H9 (cell line): Measurements from ENCODE around the gene RFX1. TPM values are rescaled to one million over a fixed set of nuclear protein-coding genes. Genes with fewer than 3 reads are reported as not detected.

ENCODE experiments used
- DNase-seq: peaks from one replicate; pipeline ENCODE4 v3.0.0-alpha.2; 2017
- H2AFZ ChIP-seq: one replicate; pipeline ENCODE4 v1.6.1; 2013; ENCODE audit warnings: mild to moderate bottlenecking, low read length, control low read depth, moderate library complexity
- H2AK5ac ChIP-seq: 2 replicates; pipeline ENCODE4 v1.6.1; 2013; ENCODE audit warnings: low read length, control low read depth, mixed read lengths; ENCODE audit not compliant: insufficient read length
- H2BK120ac ChIP-seq: one replicate; pipeline ENCODE4 v1.6.1; 2013; ENCODE audit warnings: low read depth, mild to moderate bottlenecking, low read length, control low read depth, inconsistent platforms; ENCODE audit not compliant: poor library complexity, severe bottlenecking
- H2BK12ac ChIP-seq: 2 replicates; pipeline ENCODE4 v1.6.1; 2013; ENCODE audit warnings: low read length, control low read depth, mixed read lengths, low read depth; ENCODE audit not compliant: insufficient read length
- H2BK15ac ChIP-seq: 2 replicates; pipeline ENCODE4 v1.6.1; 2013; ENCODE audit warnings: low read depth, low read length, control low read depth
- H2BK20ac ChIP-seq: one replicate; pipeline ENCODE4 v1.6.1; 2013; ENCODE audit warnings: low read depth, mild to moderate bottlenecking, low read length, control low read depth, inconsistent platforms; ENCODE audit not compliant: poor library complexity, severe bottlenecking
- H2BK5ac ChIP-seq: 2 replicates; pipeline ENCODE4 v1.6.1; 2013; ENCODE audit warnings: low read length, control low read depth, mixed read lengths; ENCODE audit not compliant: insufficient read length
- H3K14ac ChIP-seq: 2 replicates; pipeline ENCODE4 v1.6.1; 2013; ENCODE audit warnings: low read length, control low read depth; ENCODE audit not compliant: insufficient read depth
- H3K18ac ChIP-seq: 2 replicates; pipeline ENCODE4 v1.6.1; 2013; ENCODE audit warnings: low read depth, mild to moderate bottlenecking, mixed read lengths, low read length, control low read depth; ENCODE audit not compliant: insufficient read length
- H3K23ac ChIP-seq: 2 replicates; pipeline ENCODE4 v1.6.1; 2013; ENCODE audit warnings: low read length, control low read depth, mixed read lengths, low read depth; ENCODE audit not compliant: insufficient read length
- H3K23me2 ChIP-seq: 2 replicates; pipeline ENCODE4 v1.6.1; 2013; ENCODE audit warnings: low read depth, mild to moderate bottlenecking, mixed read lengths, low read length, control low read depth; ENCODE audit not compliant: insufficient read length, poor library complexity, severe bottlenecking
- H3K27ac ChIP-seq: 2 replicates; pipeline ENCODE4 v1.5.1; 2013; ENCODE audit warnings: low read length, control low read depth, mixed read lengths, low read depth; ENCODE audit not compliant: insufficient read length
- H3K27me3 ChIP-seq: 2 replicates; pipeline ENCODE4 v1.6.1; 2013; ENCODE audit warnings: low read length, control low read depth, inconsistent platforms; ENCODE audit not compliant: insufficient read depth
- H3K4ac ChIP-seq: 2 replicates; pipeline ENCODE4 v1.6.1; 2013; ENCODE audit warnings: low read depth, mild to moderate bottlenecking, control low read depth, inconsistent platforms, low read length, moderate library complexity
- H3K4me1 ChIP-seq: 2 replicates; pipeline ENCODE4 v1.6.1; 2013; ENCODE audit warnings: low read length, control low read depth, inconsistent platforms; ENCODE audit not compliant: insufficient read depth
- H3K4me2 ChIP-seq: 2 replicates; pipeline ENCODE4 v1.6.1; 2013; ENCODE audit warnings: low read length, control low read depth, mixed read lengths; ENCODE audit not compliant: insufficient read length, insufficient read depth
- H3K56ac ChIP-seq: 2 replicates; pipeline ENCODE4 v1.6.1; 2013; ENCODE audit warnings: low read depth, mild to moderate bottlenecking, mixed read lengths, low read length, control low read depth; ENCODE audit not compliant: insufficient read length
- H3K79me1 ChIP-seq: 2 replicates; pipeline ENCODE4 v1.6.1; 2013; ENCODE audit warnings: low read depth, mild to moderate bottlenecking, moderate library complexity, low read length, control low read depth, inconsistent platforms; ENCODE audit not compliant: insufficient read depth, poor library complexity, severe bottlenecking
- H3K79me2 ChIP-seq: 2 replicates; pipeline ENCODE4 v1.6.1; 2013; ENCODE audit warnings: low read length, control low read depth, inconsistent platforms; ENCODE audit not compliant: insufficient read depth
- H3K9ac ChIP-seq: 2 replicates; pipeline ENCODE4 v1.6.1; 2013; ENCODE audit warnings: low read length, control low read depth, mixed read lengths; ENCODE audit not compliant: insufficient read length; ENCODE audit errors: extremely low read depth
- H3K9me3 ChIP-seq: one replicate; pipeline ENCODE4 v1.6.1; 2013; ENCODE audit warnings: low read depth, low read length, inconsistent platforms; ENCODE audit not compliant: control insufficient read depth
- H3T11ph ChIP-seq: one replicate; pipeline ENCODE4 v1.6.1; 2013; ENCODE audit warnings: mild to moderate bottlenecking, low read length, control low read depth, inconsistent platforms
- H4K20me1 ChIP-seq: one replicate; pipeline ENCODE4 v1.6.1; 2013; ENCODE audit not compliant: control insufficient read depth, insufficient read length, insufficient read depth
- H4K5ac ChIP-seq: 2 replicates; pipeline ENCODE4 v1.6.1; 2013; ENCODE audit warnings: low read depth, mild to moderate bottlenecking, mixed read lengths, low read length, control low read depth; ENCODE audit not compliant: insufficient read length
- H4K8ac ChIP-seq: replicated peaks from 2 replicates; pipeline ENCODE4 v1.6.1; 2013; ENCODE audit warnings: low read length, control low read depth, mixed read lengths, low read depth; ENCODE audit not compliant: insufficient read length
- H4K91ac ChIP-seq: 2 replicates; pipeline ENCODE4 v1.6.1; 2013; ENCODE audit warnings: low read depth, mild to moderate bottlenecking, moderate library complexity, mixed read lengths, low read length, control low read depth; ENCODE audit not compliant: insufficient read length
- H3K27ac Mint-ChIP-seq, 3 experiments: 2 replicates in 2 of 3; 3 replicates in 1 of 3; pipeline ENCODE4 v1.8.0; 2020 to 2021; ENCODE audit warnings: mixed read lengths in 3 of 3, mild to moderate bottlenecking in 1 of 3, moderate library complexity in 1 of 3
- H3K27me3 Mint-ChIP-seq: 2 replicates; pipeline ENCODE4 v1.8.0; 2021; ENCODE audit warnings: low read depth, mild to moderate bottlenecking, moderate library complexity, mixed read lengths
- H3K36me3 Mint-ChIP-seq, 3 experiments: 2 replicates in 2 of 3; 3 replicates in 1 of 3; pipeline ENCODE4 v1.8.0; 2020 to 2021; ENCODE audit warnings: low read depth in 3 of 3, mixed read lengths in 3 of 3; ENCODE audit not compliant: insufficient read depth in 1 of 3
- H3K4me1 Mint-ChIP-seq, 2 experiments: 2 replicates each; pipeline ENCODE4 v1.8.0; 2020; ENCODE audit warnings: mixed read lengths in 2 of 2
- H3K4me3 Mint-ChIP-seq, 2 experiments: 2 replicates in 1 of 2; 3 replicates in 1 of 2; pipeline ENCODE4 v1.8.0; 2020 to 2021; ENCODE audit warnings: mild to moderate bottlenecking in 2 of 2, mixed read lengths in 2 of 2, moderate library complexity in 1 of 2
- H3K9me3 Mint-ChIP-seq, 2 experiments: 2 replicates in 1 of 2; 3 replicates in 1 of 2; pipeline ENCODE4 v1.8.0; 2020; ENCODE audit warnings: mild to moderate bottlenecking in 2 of 2, mixed read lengths in 2 of 2, moderate library complexity in 1 of 2
- WGBS: extraction: QIAGEN DNeasy Blood & Tissue Kit; methylation state at CpG from one replicate; pipeline ENCODE4 v1.1.7; 2013; ENCODE audit warnings: missing lambda C conversion rate, low lambda C conversion rate, mixed read lengths; ENCODE audit not compliant: insufficient read length; ENCODE audit errors: extremely low coverage; 5-methylcytosine and 5-hydroxymethylcytosine counted together
- total RNA-seq: library from RNA; stranded (reverse); gene quantifications from 2 replicates; pipeline ENCODE4 v1.2.1, GENCODE V29; 2021
- TF ChIP-seq, protein P1 (sequence below): fragments of 200-600 bp; sonication (generic); conservative IDR thresholded peaks from 3 replicates; pipeline ENCODE4 v1.8.0; 2021; ENCODE audit warnings: antibody characterized with exemption, mild to moderate bottlenecking

The RFX1 gene
- total RNA-seq, 1 experiment from 2014 or later, result 21.4 TPM

DNA sequence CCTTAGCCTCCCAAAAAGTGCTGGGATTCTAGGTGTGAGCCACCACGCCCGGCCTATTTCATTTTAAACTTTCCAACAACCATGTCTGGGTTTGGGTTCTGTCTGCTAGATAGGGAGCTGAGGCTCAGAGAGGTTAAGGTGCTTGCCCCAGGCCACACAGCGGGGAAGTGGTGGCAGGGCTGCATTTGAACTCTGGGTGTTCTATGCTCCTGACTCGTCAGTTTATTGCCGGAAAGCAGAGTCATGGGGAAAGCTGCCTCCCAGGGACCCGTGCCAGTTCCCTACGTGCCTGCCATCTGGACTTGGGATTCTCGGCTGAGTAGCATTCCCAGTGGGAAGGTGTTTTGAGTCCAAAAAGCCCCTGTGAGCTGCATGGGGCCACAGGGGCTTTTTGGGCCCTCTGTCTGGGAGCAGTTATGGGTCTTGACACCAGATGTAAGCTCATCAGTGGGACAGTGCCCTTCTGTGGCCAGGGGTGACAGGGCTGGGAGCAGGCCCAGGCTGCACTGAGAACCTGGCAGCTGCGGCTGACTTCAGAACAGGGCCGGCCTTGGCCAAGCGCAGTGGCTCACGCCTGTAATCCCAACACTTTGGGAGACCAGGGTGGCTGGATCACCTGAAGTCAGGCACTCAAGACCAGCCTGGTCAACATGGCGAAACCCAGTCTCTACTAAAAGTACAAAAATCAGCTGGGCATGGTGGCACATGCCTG lies 10.9 kb downstream of the RFX1 start:
- H4K91ac ChIP-seq, result no peak overlapping the region
- DNase-seq, result no peak
- H3K27ac Mint-ChIP-seq, result no peak overlapping the region; a peak in 2 of 7 replicates
- H3K9me3 Mint-ChIP-seq, result peaks cover 4 to 5% of the 10 kb centered on the region in 2 experiments; a peak in 2 of 5 replicates
- H3K27ac ChIP-seq, result no peak overlapping the region
- TF ChIP-seq, protein P1, sequence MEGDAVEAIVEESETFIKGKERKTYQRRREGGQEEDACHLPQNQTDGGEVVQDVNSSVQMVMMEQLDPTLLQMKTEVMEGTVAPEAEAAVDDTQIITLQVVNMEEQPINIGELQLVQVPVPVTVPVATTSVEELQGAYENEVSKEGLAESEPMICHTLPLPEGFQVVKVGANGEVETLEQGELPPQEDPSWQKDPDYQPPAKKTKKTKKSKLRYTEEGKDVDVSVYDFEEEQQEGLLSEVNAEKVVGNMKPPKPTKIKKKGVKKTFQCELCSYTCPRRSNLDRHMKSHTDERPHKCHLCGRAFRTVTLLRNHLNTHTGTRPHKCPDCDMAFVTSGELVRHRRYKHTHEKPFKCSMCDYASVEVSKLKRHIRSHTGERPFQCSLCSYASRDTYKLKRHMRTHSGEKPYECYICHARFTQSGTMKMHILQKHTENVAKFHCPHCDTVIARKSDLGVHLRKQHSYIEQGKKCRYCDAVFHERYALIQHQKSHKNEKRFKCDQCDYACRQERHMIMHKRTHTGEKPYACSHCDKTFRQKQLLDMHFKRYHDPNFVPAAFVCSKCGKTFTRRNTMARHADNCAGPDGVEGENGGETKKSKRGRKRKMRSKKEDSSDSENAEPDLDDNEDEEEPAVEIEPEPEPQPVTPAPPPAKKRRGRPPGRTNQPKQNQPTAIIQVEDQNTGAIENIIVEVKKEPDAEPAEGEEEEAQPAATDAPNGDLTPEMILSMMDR, result no peak
- H3K4me1 Mint-ChIP-seq, result peaks cover 0 to 1% of the 10 kb centered on the region in 2 experiments; a peak in 2 of 4 replicates
- H2BK5ac ChIP-seq, result no peak overlapping the region
- no peaks in the 10 kb centered on the region for H3K9me3 ChIP-seq
- no peak overlapping the region for H3K4ac ChIP-seq
- no peak overlapping the region for H4K5ac ChIP-seq
- H3K4me3 Mint-ChIP-seq, result no peak overlapping the region; a peak in 1 of 5 replicates
- no peak overlapping the region for H2AK5ac ChIP-seq
- H3K4me2 ChIP-seq, result no peak overlapping the region
- H2BK20ac ChIP-seq, result no peak overlapping the region
- no peak overlapping the region for H2BK15ac ChIP-seq
- H3K23ac ChIP-seq, result no peak overlapping the region
- H3K36me3 Mint-ChIP-seq, result peaks cover 4 to 39% (median 22%) of the 10 kb centered on the region in 3 experiments; a peak in 5 of 7 replicates
- no peak overlapping the region for H2AFZ ChIP-seq
- H3K27me3 ChIP-seq, result no peaks in the 10 kb centered on the region
- no peak overlapping the region for H3T11ph ChIP-seq
- H2BK12ac ChIP-seq, result no peak overlapping the region
- no peak overlapping the region for H3K56ac ChIP-seq
- H2BK120ac ChIP-seq, result no peak overlapping the region
- no peaks in the 10 kb centered on the region for H3K23me2 ChIP-seq
- no peaks in the 10 kb centered on the region for H3K4me1 ChIP-seq
- H3K18ac ChIP-seq, result no peak overlapping the region
- no CpG with 5 or more reads among the region's 13 CpGs for WGBS
- no peak overlapping the region for H3K14ac ChIP-seq
- H3K27me3 Mint-ChIP-seq, result no peaks in the 10 kb centered on the region
- H4K20me1 ChIP-seq, result no peaks in the 10 kb centered on the region
- no peak overlapping the region for H4K8ac ChIP-seq
- H3K79me1 ChIP-seq, result no peaks in the 10 kb centered on the region
- H3K9ac ChIP-seq, result no peak overlapping the region
- no peaks in the 10 kb centered on the region for H3K79me2 ChIP-seq
